Spleen (tissue), 11 donors: Measurements from ENCODE around the gene GRM1. TPM values are rescaled to one million over a fixed set of nuclear protein-coding genes. Genes with fewer than 3 reads are reported as not detected.

Experiments used
- DNase-seq: peaks from one replicate; pipeline ENCODE4 v3.0.0-alpha.2; 2020
- H3K27ac ChIP-seq, 8 donors: fragments of 200-600 bp; sonication (generic) in 7 of 8; 1 replicate in 4 of 8; 2 replicates in 4 of 8; pipeline versions ENCODE4 v1.5.0 to v1.8.0; 2016 to 2021; ENCODE audit warnings: inconsistent platforms in 4 of 8, mild to moderate bottlenecking in 4 of 8, moderate library complexity in 1 of 8
- H3K27me3 ChIP-seq, 7 donors: fragments of 200-600 bp; sonication (generic) in 6 of 7; replicated peaks in 1 of 7; 1 replicate in 4 of 7; 2 replicates in 3 of 7; pipeline versions ENCODE4 v1.5.0 to v1.8.0; 2016 to 2021; ENCODE audit warnings: inconsistent platforms in 3 of 7, mild to moderate bottlenecking in 1 of 7
- H3K36me3 ChIP-seq, 6 donors: fragments of 200-600 bp; sonication (generic) in 5 of 6; 1 replicate in 4 of 6; 2 replicates in 2 of 6; pipeline versions ENCODE4 v1.5.0 to v1.8.0; 2016 to 2021; ENCODE audit warnings: inconsistent platforms in 2 of 6
- H3K4me1 ChIP-seq, 6 donors: fragments of 200-600 bp; sonication (generic) in 5 of 6; 1 replicate in 3 of 6; 2 replicates in 3 of 6; pipeline versions ENCODE4 v1.5.0 to v1.8.0; 2016 to 2021; ENCODE audit warnings: inconsistent platforms in 3 of 6
- H3K4me3 ChIP-seq, 8 donors: fragments of 200-600 bp; sonication (generic) in 7 of 8; 1 replicate in 4 of 8; 2 replicates in 4 of 8; pipeline versions ENCODE4 v1.5.0 to v1.8.0; 2016 to 2021; ENCODE audit warnings: inconsistent platforms in 4 of 8, mild to moderate bottlenecking in 4 of 8, moderate library complexity in 2 of 8
- H3K9me3 ChIP-seq, 8 donors: fragments of 200-600 bp; sonication (generic) in 7 of 8; 1 replicate in 4 of 8; 2 replicates in 4 of 8; pipeline versions ENCODE4 v1.5.0 to v1.8.0; 2016 to 2021; ENCODE audit warnings: inconsistent platforms in 4 of 8
- CTCF ChIP-seq, 11 experiments: fragments of 200-600 bp in 7 of 11; fragments of 450-650 bp in 4 of 11; sonication (generic) in 4 of 11; IDR thresholded peaks in 8 of 11; conservative IDR thresholded peaks in 3 of 11; 1 replicate in 7 of 11; 2 replicates in 4 of 11; pipeline versions ENCODE4 v1.4.0 to v1.8.0; 2016 to 2021; ENCODE audit warnings: antibody characterized with exemption in 11 of 11, inconsistent platforms in 4 of 11, mild to moderate bottlenecking in 1 of 11
- POLR2A ChIP-seq, 3 donors: fragments of 450-650 bp; IDR thresholded peaks; one replicate each; pipeline ENCODE4 v1.5.1; 2017; ENCODE audit warnings: antibody characterized with exemption in 3 of 3, mild to moderate bottlenecking in 1 of 3
- POLR2AphosphoS5 ChIP-seq, 3 donors: sonication (generic); formaldehyde crosslinking; IDR thresholded peaks; one replicate each; pipeline ENCODE4 v1.5.1; 2017; ENCODE audit warnings: antibody characterized with exemption in 3 of 3
- WGBS, 5 donors: extraction: QIAGEN DNeasy Blood & Tissue Kit in 3 of 5; methylation state at CpG; one replicate each; pipeline versions ENCODE4 v1.1.5 to v1.1.7; 2013 to 2018; 5-methylcytosine and 5-hydroxymethylcytosine counted together
- intact Hi-C: fragments of 100-400 bp; cut with DNase I; formaldehyde crosslinking; loops from one replicate; pipeline ENCODE4 v1.15.0; 2023; ENCODE audit warnings: low total_unique reads
- polyA plus RNA-seq, 3 donors: library from polyadenylated mRNA; stranded (reverse); fragments of 200-250 nt; gene quantifications; one replicate each; pipeline ENCODE4 v1.2.1, GENCODE V29; 2013
- total RNA-seq, 7 donors: library from RNA; depleted of rRNA in 3 of 7; stranded (reverse); fragments of >200 nt in 3 of 7; fragmentation: NEBNext Ultra II Directional in 4 of 7; extraction: Animal tissue kit (Norgen Biotek cat#: 25700) in 4 of 7; gene quantifications; one replicate each; pipeline versions ENCODE4 v1.1.0 to v1.2.1, GENCODE V29; 2016 to 2021
- donor health status: healthy with polysubstance abuse.
- donor health status: DM: no; HTN: no; CAD: no; lungs with moderate emphysema.
- donor health status: DM: no; HTN: no; CAD: no.
- donor health status: Bipolar disorder and iron deficiency.
- donor health status: healthy.
- donor health status: DM: no; HTN: no; CAD: no.
- donor health status: DM: yes; HTN: yes; CAD: no.

The GRM1 gene
- total and polyA plus RNA-seq, 10 donors, result under 0.01 to 0.19 (median 0.09) TPM; not detected in 3

GRCh38 chr6:146347090-146347489 is 318.2 kb downstream of the GRM1 start:
- intact Hi-C loops, result no loop called here
- Histone ChIP-seq H3K36me3 (no peaks in the 10 kb centered on the region), H3K4me1 (no peaks in the 10 kb centered on the region), H3K9me3 (no peaks in the 10 kb centered on the region), H3K27ac (no peak overlapping the region), H3K4me3 (no peak overlapping the region), H3K27me3 (no peaks in the 10 kb centered on the region)
- no peak for DNase-seq
- TF ChIP-seq POLR2A (IDR thresholded peaks at IDR 0.05) (no peak), POLR2AphosphoS5 (IDR thresholded peaks at IDR 0.05) (no peak), CTCF (IDR thresholded peaks at IDR 0.05 in 8 of 11, conservative IDR thresholded peaks at IDR 0.05 in 3 of 11) (no peak)
- WGBS, 5 donors, result 68 to 89% (median 80%) methylated on average over 2 of the region's 2 CpGs

DNA sequence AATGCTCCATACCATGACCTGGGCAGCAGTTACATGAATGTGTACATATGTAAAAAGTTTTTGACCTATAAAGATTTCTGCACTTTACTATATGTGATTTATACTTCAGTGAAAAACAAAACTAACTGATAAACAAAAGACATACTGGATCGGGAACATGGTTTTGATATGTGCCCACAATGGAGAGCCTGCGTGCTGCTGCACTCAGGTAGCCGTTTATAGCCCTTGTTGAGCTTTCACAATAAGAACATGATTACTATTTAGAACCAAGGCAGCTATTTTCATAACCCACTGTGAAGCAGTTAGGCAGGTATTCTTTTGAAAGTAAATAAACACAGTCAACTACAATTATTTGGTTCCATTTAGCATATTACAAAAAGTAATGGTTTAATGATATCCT is 318.8 kb downstream of the GRM1 start:
- WGBS, 5 donors, result 87 to 97% (median 93%) methylated on average over 3 of the region's 3 CpGs
- no peak for TF ChIP-seq POLR2AphosphoS5 (IDR thresholded peaks at IDR 0.05)
- no peaks in the 10 kb centered on the region for H3K4me1 ChIP-seq
- H3K4me3 ChIP-seq, result no peak overlapping the region
- H3K9me3 ChIP-seq, result no peaks in the 10 kb centered on the region
- H3K27me3 ChIP-seq, result no peaks in the 10 kb centered on the region
- intact Hi-C loops, result no loop called here
- no peaks in the 10 kb centered on the region for H3K36me3 ChIP-seq
- DNase-seq, result no peak
- no peak overlapping the region for H3K27ac ChIP-seq

DNA sequence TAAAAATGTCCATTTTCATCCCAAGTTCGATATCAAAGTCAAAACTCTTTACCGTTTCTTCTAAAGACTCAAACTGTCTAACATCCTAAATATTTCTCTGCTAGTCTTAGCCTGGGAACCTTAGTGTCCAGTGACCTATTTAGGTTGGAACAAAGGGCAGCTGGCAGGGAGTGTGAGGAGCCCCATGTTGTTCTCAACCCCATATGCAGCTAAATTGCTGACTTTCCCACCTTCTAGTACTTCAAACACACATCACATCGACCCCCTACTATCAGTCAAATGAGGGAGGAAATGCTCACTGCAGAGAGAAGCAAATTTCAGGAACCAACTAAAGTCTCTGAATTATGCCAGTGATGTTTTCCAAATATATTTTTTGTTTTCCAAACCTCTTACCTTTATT is 322.2 kb downstream of the GRM1 start:
- no peaks in the 10 kb centered on the region for H3K36me3 ChIP-seq
- H3K4me3 ChIP-seq, result no peak overlapping the region
- no peak for TF ChIP-seq POLR2AphosphoS5 (IDR thresholded peaks at IDR 0.05)
- no peak for TF ChIP-seq POLR2A (IDR thresholded peaks at IDR 0.05)
- TF ChIP-seq CTCF (IDR thresholded peaks at IDR 0.05 in 8 of 11, conservative IDR thresholded peaks at IDR 0.05 in 3 of 11), result no peak
- intact Hi-C loops, result no loop called here
- no peak for DNase-seq
- WGBS, 5 donors, result 45 to 62% (median 57%) methylated on average over 3 of the region's 3 CpGs
- H3K27me3 ChIP-seq, result no peaks in the 10 kb centered on the region
- H3K27ac ChIP-seq, result no peak overlapping the region
- H3K9me3 ChIP-seq, result no peaks in the 10 kb centered on the region
- no peaks in the 10 kb centered on the region for H3K4me1 ChIP-seq

GRCh38 chr6:146352163-146352562 is 323.3 kb downstream of the GRM1 start:
- 75 to 93% (median 83%) methylated on average over 5 of the region's 5 CpGs for WGBS, 5 donors
- Histone ChIP-seq H3K27ac (no peak overlapping the region), H3K4me3 (no peak overlapping the region), H3K27me3 (no peaks in the 10 kb centered on the region), H3K4me1 (no peaks in the 10 kb centered on the region), H3K36me3 (no peaks in the 10 kb centered on the region), H3K9me3 (no peaks in the 10 kb centered on the region)
- intact Hi-C loops, result no loop called here
- no peak for DNase-seq
- TF ChIP-seq POLR2A (IDR thresholded peaks at IDR 0.05) (no peak), CTCF (IDR thresholded peaks at IDR 0.05 in 8 of 11, conservative IDR thresholded peaks at IDR 0.05 in 3 of 11) (no peak), POLR2AphosphoS5 (IDR thresholded peaks at IDR 0.05) (no peak)

GRCh38 chr6:146354451-146354850 is 325.6 kb downstream of the GRM1 start:
- Histone ChIP-seq H3K4me1 (peaks cover 0 to 7% (median 0%) of the 10 kb centered on the region in 6 donors), H3K27ac (no peak overlapping the region), H3K27me3 (no peaks in the 10 kb centered on the region), H3K36me3 (no peaks in the 10 kb centered on the region), H3K9me3 (no peaks in the 10 kb centered on the region), H3K4me3 (no peak overlapping the region)
- TF ChIP-seq CTCF (IDR thresholded peaks at IDR 0.05 in 8 of 11, conservative IDR thresholded peaks at IDR 0.05 in 3 of 11) (no peak), POLR2AphosphoS5 (IDR thresholded peaks at IDR 0.05) (no peak), POLR2A (IDR thresholded peaks at IDR 0.05) (no peak)
- DNase-seq, result no peak
- intact Hi-C loops, result no loop called here
- 68 to 83% (median 72%) methylated on average over 3 of the region's 3 CpGs for WGBS, 5 donors
